ENCODE results near the gene FAAP24.
"Not testable (repeated sequence)": the region's sequence is repeated elsewhere in the genome, so short reads cannot be mapped to it uniquely, and the experiment has no call there.

FAAP24 gene

DNA sequence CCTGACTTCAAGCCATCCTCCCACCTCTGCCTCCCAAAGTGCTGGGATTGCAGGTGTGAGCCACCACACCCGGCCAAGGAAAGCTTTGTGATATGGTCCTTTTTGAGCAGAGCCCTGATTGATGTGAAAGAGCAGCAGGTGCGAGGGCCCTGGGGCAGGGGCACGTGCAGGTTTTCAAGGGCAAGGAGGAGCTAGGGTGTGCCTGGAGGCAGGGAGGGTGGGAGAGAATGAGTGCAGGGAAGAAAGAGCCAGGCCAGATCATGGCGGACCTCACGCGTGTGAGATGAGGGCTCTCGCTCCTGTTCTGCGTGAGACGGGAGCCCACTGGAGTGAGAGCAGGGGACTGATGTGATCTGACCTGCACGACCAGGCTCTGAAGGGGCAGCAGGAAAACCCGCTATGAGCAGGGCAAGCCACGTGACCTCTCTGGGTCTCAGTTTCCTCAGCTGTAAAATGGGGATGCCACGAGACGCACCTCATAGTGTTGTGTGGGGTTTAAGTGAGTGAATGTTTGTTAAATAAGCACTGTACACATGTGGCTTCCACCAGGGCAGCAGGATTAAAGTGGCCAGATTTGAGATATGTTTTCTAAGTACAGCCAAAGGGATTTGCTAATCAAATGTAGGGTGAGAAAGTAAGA lies 25.8 kb downstream of the FAAP24 start:
- DNase-seq (ENCODE audit: low spot score), result no peak
- FAIRE-seq, result no peak

DNA sequence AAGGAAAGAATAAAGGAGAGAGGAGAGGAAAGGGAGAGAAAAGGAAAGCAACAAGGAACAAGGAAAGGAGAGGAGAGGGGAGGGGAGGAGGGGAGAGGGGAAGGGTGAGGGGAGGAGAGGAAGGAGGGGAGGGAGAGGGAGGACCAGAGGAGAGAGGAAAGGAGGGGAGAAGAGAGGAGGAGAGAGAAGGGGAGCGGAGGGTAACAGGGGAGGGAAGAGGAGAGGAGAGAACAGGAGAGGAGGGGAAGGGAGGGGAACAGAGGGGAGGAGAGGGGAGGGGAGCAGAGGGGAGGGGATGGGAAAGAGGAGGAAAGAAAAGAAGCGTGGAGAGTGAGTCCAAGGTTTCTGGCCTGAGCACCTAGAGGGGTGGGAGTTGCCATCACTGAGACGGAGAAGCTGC lies 26.7 kb downstream of the FAAP24 start:
- DNase-seq (ENCODE audit: low spot score) (no peak), FAIRE-seq (no peak)

DNA sequence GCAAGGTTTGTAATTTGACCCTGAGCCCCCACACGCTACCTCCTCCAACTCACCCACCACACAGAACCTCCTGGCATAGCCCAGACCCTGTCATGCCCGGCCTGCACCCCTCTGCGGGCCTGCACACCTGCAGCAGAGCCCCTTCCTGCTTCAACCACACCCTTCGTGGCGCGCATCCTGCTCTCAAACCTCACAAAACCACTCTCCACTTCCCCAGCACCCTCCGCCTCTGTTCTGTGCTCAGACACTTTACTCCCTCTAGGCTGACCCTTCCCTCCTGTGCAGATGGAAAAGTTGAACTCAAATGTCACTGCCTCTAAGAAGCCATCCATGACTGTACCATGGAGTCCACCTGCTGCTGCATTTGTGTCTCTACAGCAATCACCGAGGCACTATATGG lies 28.5 kb downstream of the FAAP24 start:
- no peak for DNase-seq (ENCODE audit: low spot score)
- no peak for FAIRE-seq

DNA sequence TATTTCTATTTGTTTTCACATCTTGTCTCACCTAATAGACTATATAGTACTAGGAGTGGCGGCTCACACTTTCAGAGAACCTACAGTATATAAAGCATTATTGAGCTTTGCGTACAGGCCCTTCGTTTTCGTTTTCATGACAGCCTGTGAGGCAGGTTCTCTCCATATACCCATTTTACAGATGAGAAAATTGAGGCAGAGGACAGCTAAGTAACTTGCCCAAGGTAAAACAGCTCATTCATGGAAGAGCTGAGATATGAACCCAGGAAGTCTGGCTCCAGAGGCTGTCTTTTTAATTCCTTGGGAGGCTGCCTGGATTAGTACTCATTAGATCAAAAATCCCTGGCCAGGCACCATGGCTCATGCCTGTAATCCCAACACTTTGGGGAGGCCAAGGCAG lies 28.9 kb downstream of the FAAP24 start:
- FAIRE-seq (no peak), DNase-seq (ENCODE audit: low spot score) (no peak)

DNA sequence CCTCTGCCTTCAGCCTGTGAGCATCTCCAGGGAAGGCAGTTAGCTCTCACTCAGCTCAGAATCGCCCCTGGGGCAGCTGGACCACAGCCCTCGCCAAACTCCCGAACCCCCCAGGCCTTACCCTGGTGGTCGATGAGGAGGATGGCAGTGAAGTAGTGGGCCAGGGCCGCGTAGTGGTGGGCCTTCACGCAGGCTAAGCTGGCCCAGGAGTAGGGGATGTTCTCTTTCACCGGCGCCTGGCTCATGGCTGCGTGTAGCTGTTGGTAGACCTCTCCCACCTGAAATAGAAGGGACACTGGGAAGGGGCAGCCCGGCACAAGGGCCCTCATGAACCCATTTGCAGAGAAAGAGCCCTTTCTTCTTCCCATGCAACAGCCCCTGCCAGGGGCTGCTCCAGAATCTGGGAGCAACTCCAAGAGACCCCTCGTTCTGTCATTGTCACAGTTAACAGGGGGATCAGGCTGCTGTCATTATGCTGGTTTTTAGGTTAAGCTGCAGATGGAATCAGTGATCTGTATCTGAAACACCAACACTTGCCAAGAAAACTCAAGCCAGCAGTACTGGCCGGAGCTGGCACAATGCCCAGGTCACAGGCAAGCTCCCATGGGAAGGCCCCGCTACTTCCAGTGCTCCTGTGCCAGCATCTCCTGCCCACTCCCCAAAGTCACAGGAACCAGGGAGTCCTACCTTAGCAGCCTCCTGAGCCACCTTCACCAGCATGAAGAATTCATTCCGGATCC lies 30.3 kb downstream of the FAAP24 start:
- DNase-seq (ENCODE audit: low spot score) (peak; percentile 24), FAIRE-seq (peak; percentile 63)

DNA sequence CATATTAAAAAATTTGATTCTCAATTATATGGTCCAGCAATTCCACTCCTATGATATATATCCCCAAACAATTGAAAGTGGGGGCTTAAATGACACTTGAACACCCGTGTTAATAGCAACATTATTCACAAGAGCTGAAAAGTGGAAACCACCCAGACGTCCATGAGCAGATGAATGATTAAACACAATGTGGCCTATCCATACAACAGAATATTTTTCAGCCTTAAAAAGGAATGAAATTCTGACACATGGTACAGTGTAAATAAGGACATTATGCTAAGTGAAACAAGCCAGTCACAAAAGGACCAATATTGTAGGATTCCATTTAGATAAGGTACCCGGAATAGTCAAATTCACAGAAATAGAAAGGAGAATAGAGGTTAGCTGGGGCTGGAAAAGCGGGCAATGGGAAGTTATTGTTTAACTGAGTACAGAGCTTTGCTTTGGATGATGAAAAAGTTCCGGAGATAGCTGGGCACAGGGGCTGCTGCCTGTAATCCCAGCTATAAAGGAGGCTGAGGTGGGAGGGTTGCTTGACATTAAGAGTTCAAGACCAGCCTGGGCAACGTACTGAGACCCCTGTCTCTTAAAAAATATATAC lies 31.5 kb downstream of the FAAP24 start:
- DNase-seq (ENCODE audit: low spot score), result peak; percentile 10
- FAIRE-seq, result peak; percentile 66

DNA sequence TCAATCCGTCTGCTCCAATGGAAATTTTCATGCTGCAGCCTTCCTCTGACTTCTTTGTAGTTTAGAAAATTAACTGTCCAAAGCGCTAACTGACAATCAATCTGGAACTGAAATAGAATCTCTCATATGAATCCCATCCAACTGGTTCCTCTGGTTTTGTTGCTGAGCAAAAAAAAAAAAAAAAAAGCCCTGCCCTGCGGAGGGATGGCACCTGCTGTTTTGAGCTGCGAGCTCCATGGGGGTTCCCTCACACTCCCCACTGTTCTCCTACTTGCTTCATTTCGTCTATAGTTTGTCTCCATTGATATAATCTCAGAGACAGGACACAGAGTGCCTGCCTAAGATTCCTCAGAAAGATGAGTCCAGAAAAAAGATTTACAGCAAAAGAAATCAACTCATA lies 33.4 kb downstream of the FAAP24 start:
- DNase-seq (ENCODE audit: low spot score) (no peak), FAIRE-seq (no peak)

DNA sequence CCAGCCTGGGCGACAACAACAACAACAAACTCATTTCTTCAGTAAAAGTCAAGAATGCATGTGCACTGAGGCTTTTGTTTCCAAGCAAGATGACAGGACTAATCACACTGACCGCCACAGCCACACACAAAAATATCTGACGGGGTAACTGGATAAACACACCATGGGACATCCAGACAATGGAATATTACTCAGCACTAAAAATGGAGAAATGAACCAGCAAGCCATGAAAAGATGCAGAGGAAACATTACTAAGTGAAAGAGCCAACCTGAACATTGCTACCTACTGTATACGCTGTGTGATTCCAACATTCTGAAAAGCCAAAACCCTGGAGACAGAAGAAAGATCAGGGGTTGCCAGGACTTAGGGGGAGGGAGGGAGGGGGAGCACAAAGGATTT lies 36.7 kb downstream of the FAAP24 start:
- no peak for FAIRE-seq
- no peak for DNase-seq (ENCODE audit: low spot score)

DNA sequence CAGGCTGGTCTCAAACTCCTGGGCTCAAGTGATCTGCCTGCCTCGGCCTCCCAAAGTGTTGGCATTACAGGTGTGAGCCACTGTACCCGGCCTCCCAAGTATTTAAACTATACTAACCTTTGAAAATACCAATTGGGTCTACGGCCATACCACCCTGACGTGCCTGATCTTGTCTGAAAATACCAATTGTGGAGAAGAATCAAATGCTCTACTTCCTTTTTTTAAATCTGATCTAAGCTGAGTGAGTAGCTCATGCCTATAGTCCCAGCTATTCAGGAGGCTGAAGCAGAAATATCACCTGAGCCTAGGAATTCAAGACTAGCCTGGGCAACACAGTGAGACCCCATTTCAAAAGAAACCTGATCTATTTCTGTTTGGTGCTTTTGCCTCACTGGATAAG lies 38.8 kb downstream of the FAAP24 start:
- not testable (repeated sequence) for FAIRE-seq; DNase-seq (ENCODE audit: low spot score)

DNA sequence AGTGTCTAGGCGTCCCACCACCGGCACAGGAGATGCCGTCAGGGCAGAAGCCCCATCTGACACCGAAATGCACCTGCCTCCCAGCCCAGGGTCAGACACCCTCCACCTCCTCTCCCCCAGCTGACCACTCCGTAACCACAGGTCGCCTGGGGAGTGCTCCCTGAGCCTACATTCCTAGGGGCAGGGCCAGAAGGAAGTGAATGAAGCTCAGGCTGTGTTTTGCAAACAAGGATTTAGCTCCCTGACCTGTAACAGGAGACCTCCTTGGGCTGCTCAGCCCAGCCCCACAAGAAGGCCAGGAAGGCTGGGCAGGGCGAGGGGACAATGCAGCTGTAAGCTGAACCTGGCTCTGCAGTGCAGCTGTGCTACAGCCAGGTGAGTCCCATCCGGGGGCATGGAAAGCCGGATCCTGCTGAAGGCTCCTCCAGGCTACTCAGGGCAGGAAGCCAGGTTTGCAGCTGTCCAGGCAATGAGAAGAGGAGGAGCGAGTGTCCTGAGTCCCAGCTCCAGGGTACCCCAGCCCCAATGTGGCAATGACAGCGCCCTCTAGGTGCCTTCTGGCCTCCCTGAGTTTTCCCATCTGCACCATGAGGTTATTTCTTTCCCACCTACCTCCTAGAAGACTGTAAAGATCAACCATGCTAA lies 50.6 kb downstream of the FAAP24 start:
- FAIRE-seq (no peak), DNase-seq (ENCODE audit: low spot score) (no peak)

DNA sequence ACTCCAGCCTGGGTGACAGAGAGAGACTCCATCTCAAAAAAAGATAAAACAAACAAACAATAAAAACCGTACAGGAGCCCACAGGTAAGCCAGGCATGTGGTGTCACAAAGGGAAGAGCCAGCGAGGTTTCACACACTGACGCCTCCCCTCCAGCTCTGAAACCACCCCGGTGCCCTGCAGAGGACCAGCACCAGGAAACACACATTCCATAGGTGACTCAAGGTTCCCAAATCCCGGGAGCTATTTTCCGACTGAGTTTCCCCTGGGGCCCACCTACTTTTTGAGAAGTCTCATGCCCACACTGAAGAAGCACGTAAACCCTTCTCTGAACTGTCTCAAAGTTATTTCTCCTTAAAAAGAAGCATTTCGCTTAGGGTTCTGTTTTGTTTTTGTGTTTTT lies 52.4 kb downstream of the FAAP24 start:
- no peak for FAIRE-seq
- no peak for DNase-seq (ENCODE audit: low spot score)

DNA sequence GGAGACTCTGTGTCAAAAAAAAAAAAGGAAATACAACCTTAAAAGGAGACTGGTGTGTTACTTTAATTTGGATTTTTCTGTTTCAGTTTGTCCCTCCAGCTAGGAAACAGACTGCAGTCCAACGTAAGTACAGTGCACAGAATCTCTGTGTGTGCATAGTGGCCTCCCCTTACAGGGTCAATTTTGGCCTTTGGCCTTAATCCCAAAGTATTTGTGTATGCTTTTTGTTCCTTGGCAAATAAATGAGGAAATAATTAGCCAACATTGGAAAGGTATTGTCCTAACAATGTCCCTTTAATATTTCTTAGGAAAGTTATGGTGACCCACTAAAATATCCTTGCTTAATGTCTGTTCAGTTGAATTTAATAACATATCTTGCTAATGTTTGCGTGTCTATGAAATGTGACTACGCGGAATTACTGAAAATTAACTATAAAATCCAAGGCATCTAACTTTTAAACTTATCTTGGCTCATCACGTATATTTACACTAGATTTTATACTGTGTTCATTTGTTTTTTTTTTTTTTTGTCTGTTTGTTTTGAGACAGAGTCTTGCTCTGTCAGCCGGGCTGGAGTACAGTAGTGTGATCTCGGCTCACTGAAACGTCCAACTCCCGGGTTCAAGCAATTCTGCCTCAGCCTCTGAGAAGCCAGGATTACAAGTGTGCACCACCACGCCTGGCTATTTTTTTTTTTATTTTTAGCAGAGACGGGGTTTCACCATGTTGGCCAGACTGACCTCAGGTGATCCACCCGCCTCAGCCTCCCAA lies 53.6 kb downstream of the FAAP24 start:
- FAIRE-seq; DNase-seq (ENCODE audit: low spot score): not testable (repeated sequence)

DNA sequence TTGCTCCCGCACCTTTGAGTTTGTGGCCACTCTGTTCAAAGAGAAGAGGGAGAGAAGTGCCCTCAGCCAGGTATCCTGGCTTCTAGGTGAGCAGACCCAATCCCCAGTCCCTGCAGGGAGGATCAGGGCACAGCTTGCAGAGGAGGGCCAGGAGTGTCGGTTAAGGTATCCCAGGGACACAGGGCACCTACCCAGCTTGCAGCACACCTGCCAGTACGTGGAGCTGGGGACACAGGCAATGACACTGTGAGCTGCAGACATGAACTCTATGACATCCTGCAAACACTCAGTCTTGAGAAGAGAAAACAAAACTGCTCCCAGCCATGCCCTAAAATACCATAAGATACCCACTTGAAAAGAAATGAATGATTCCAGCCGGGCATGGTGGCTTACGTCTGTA lies 54.6 kb downstream of the FAAP24 start:
- DNase-seq (ENCODE audit: low spot score); FAIRE-seq: not testable (repeated sequence)
